CD4-positive, alpha-beta T cell treated with Interleukin-12 subunit alpha and Interleukin-12 subunit beta, for 1 hour (primary cell): Measurements from ENCODE around the gene PI4KA.
"Not testable (repeated sequence)": the region's sequence is repeated elsewhere in the genome, so short reads cannot be mapped to it uniquely, and the experiment has no call there.

Source experiments
- DNase-seq: peaks from one replicate; pipeline ENCODE4 v3.0.0-alpha.2; 2020

PI4KA gene

DNA sequence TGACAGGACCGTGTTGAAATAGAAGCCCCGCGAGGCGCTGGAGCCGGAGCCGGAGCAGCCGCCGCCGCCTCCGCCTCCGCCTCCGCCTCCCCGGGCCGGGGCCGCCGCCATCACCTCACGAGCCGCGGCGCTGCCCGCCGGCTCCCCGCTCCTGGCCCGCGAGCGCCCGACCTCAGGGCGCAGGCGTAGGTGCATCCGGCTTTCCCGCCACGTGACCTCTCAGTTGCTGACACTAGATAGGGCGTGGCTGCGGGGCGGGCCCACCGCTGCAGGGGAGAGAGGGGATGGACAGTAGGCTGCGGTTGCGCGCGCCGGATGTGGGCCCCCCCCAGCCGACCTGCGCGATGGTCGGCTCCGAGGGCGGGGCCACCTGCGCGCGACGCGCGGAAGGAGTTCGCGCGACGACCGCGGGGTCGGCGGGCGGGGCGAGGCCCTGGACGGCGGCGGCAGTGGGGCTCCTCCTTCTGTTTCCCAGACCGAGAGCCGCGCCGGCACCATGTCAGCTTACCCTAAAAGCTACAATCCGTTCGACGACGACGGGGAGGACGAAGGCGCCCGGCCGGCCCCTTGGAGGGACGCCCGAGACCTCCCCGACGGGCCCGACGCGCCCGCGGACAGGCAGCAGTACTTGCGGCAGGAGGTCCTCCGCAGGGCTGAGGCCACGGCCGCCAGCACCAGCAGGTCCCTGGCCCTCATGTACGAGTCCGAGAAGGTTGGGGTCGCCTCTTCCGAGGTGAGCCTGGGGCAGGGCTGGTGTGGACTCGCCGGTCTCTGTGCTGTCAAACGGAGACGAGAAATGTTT lies at the start of gene PI4KA, which contains the start of gene SNAP29:
PI4KA (minus strand) TSS at position 197 of the 802 bp plus-strand sequence; CDS start at position 111, 86 bp downstream.
SNAP29 (plus strand) TSS at position 393 of the 802 bp plus-strand sequence; CDS start at position 497, 104 bp downstream.
- DNase-seq: peak; percentile 98

DNA sequence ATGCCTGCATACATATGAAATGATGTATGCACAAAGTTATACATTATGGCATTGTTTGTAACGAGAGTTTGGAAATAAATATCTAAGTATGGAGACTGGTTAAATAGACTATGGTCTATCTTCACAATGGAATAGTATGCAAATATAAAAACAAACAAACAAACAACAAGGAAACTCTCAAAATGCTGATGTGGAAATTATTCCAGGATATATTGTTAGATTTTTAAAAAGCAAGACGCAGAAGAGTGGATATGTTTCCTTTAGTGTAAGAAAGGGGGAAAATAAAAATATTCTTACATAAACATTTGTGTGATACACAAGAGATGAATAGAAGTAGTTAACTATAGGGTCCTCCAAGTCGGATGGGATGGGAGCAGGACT lies 47.8 kb upstream of the PI4KA start:
- no peak for DNase-seq

DNA sequence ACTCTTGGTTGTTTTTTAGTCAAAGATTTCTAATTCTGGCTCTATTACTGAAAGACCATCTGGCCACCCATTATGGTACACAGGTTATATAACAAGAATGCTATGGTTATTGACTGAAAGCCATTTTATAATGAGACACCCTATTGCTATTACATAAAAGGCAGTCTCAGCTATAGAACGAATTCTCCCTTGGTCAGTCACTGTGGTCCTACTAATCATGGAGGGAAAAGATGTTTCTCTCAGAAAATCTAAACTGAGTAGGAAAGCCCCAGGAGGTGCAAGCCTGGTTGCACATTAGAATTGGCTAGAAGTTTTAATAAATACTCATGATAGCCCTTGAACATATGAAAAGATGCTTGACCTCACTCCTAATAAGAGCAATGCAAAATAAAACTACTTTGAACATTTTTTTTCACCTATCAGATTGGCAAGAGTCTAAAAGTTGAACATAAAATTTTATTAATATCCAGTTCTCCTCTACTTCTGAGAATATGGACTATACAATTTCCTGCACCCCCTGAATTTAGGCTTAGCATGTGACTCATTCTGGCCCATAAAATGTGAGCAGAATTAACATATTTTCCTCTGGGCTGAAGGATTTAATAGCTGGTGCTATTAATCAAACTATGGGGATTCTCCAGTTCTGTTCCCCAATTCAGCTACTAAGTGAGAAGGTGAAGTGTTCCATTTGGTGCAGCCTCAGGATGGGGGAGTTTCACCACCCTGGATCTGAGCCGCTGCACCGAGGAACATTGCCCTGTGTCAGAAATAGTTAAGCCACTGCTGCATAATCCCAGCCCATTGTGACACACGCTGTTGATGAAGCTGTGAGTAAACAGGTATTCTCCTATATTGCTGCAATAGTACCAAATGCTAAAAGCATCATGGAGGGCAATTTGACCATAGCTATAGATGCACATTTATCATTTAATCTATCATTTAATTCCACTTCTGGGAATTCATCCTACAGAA lies 47.1 kb upstream of the PI4KA start:
- no peak for DNase-seq

DNA sequence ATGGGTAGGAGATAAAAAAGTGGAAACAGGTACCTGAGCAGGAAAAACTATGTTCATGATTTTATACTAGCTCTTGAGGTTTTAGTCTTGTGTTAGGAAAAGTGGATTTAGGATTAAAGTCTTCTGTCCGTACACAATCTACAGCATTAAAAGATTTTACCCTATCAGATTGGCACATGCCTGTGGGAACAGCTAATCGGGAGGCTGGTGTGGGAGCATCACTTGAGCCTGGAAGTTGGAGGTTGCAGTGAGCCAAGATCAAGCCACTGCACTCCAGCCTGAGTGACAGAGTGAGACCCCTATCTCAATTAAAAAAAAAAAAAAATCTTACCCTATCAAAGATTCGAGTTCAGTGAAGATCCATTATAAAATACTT lies 46.4 kb upstream of the PI4KA start:
- DNase-seq: no peak

DNA sequence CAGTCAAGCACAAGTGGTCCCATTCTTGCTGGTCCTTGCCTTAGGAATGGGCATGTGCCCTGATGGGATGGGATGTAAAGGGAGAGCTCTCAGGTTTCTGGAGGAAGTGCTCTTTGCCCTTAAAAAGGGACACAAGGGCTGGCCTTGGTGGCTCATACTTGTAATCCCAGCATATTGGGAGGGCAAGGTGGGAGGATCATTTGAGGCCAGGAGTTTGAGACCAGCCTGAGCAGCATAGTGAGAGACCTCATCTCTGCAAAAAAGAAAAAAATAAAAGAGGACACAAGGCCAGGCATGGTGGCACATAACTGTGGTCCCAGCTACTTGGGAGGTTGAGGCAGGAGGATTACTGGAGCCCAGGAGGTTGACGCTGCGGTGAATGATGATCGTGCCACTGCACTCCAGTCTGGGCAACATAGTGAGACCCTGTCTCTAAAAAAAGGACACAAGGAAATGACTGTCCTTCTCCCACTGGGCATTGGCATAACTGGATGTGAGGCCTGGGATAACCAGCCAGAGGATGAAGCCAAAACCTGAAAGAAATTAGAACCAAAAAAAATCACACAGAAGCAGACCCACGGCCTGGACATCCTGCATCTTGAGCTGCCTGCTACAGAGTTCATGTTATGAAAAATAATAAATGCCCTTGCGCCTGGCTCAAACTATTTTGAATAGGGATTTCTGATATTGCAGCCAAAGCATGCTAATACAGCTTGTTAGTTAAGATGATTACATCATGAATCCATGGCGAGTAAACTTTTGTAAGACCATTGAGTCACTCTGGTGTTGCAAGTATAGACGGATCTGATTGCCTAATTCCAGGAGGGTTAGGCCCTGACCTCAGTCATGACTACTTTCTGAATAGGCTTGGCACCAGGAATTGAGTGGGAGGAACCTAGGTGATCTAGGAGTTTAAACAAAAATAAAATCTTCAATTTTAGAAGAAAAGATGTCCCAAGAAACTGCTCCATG lies 45.7 kb upstream of the PI4KA start:
- no peak for DNase-seq

DNA sequence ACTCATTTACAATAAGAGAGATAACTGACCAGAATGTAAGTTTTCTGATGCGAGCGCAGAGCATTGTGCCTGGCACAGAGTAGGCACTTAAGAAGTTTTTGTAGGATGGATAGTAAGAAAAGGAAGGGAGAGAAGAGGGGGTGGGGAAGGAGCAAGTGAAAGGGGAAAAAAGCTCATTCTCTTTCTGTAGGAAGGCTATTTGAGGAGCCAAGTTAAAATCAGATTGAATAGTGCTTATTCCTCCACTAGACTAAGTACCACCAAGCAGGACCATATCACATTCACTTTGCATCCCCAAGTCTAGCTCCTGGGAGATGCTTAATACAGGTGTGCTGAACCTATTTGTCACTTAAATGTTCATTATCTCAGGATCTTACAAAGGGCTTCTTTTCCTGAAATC lies 44.5 kb upstream of the PI4KA start:
- no peak for DNase-seq

DNA sequence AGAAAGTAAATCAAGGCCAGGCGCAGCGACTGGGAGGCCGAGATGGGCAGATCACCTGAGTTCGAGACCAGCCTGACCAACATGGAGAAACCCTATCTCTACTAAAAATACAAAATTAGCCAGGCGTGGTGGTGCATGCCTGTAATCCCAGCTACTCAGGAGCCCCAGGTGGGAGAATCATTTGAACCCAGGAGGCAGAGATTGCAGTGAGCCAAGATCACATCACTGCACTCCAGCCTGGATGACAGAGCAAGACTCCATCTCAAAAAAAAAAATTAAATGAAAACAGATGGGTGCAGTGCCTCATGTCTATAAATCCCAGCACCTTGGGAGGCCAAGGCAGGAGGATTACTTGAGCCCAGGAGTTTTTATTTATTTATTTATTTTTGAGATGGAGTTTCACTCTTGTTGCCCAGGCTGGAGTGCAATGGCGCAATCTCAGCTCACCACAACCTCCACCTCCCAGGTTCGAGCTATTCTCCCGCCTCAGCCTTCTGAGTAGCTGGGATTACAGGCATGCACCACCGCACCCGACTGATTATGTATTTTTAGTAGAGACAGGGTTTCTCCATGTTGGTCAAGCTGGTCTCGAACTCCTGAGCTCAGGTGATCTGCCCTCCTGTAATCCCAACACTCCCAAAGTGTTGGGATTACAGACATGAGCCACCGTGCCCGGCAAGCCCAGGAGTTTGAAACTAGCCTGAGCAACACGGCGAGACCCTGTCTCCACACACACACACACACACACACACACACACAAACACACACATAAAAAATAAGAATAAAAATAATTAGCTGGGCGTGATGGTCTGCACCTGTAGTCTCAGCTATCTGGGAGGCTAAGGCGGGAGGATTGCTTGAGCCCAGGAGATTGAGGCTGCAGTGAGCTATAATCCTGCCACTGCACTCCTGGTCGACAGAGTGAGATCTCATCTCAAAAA lies 42.8 kb upstream of the PI4KA start:
- DNase-seq: not testable (repeated sequence)

DNA sequence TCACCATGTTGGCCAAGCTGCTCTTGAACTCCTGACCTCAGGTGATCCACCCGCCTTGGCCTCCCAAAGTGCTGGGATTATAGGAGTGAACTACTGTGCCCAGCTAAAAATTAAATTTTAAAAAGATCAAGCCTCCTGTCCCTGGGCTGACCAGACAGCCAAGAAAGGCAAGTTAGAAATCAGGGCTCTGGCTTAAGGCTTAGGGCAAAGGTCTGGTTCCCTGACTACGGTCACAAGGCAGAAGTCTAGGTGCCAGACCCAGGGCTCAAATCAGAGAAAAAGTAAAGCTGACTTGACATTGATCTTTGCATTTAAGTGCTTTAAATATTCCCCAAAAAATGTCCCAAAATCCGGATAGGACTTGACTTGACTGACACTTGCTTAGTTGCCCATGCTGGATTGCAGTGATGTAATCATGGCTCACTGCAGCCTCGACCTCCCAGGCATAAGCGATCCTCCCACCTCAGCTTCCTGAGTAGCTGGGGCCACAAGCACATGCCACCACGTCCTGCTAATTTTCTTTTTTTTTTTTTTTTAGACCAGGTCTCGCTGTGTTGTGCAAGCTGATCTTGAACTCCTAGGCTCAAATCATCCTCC lies 41.3 kb upstream of the PI4KA start:
- no peak for DNase-seq

DNA sequence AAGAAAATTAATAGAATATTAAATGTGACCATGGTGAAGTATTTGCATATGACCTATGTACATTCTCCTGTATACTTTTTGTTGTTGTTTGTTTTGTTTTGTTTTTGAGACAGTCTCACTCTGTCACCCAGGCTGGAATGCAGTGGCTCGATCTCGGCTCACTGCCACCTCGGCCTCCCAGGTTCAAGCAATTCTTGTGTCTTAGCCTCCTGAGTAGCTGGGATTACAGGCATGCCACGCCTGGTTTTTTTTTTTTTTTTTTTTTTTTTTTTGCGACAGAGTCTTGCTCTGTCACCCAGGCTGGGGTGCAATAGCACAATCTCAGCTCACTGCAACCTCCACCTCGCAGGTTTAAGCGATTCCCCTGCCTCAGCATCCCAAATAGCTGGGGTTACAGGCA lies 39.1 kb upstream of the PI4KA start:
- not testable (repeated sequence) for DNase-seq

DNA sequence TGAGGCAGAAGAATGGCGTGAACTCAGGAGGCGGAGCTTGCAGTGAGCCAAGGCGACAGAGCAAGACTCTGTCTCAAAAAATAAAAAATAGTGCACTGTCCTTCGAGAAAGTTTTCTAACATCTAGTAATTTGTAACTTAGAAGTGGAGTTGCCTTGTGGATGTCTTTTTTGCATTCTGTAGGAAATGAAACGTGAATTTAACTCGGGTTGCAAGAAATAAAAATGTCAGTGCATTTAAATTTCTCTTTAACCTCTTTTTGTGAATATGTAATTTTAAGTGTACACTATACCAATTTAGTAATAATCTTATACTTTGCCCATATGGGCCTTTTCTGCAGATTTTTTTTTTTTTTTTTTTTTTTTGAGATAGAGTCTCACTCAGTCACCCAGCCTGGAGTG lies 32.4 kb upstream of the PI4KA start:
- no peak for DNase-seq

DNA sequence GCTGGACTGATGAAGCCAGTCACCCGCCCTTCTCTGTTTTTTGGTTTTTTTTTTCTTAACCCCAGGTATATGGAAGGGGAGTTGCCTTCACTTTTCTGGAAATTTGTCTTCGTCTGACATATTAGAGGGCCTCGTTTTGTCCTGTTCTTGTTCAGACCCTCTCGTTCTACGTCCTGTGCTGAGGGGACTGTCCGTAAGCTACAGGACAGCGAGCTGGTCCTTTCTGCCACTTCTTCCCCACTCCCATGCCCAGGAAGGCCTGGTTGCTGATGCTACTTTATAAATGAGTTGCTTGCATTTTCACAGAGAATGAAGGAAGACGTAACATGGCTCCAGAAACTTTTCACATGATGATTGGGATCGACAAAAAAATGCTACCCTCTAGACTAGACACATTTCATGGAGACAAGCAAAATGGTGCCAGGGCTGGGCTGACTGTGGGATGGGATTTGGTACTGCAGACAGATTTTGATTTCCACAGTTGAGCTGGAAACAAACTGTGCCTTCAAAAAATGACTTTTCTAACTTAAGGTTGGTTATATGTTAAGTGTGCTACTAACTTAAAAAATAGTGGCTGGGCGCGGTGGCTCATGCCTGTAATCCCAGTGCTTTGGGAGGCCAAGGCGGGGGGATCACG lies 31.4 kb upstream of the PI4KA start:
- DNase-seq: no peak

DNA sequence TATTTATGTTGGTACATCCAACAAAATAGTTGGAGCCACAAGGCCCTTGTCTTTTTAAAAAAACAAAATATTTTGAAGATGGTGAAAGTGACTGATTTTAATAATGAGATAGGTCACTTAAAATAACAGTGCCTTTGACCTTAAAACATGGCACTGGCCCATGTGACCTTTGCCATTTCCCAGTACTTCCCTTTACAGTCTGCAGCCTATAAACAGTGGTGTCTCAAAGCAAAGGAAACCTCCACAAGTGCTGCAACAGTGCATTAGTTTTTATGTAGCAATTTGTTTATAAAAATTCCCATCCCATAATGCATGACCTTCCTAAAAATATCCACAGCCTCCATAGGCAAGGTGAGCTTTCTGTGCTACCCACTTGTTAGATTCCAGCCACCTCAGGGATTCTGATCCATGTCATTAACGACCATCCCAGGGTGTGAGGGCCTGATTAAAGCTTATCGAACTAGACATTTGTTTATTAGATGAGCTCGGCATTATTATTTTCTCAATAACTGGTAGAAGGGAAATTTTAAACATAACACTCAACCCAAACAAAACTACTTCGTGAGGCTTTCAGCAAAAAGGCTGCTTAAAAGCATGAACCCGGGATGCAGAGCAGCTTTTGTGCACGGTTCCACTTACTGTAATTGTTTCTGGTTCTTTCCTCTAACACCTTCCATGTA lies 30.6 kb upstream of the PI4KA start:
- no peak for DNase-seq

DNA sequence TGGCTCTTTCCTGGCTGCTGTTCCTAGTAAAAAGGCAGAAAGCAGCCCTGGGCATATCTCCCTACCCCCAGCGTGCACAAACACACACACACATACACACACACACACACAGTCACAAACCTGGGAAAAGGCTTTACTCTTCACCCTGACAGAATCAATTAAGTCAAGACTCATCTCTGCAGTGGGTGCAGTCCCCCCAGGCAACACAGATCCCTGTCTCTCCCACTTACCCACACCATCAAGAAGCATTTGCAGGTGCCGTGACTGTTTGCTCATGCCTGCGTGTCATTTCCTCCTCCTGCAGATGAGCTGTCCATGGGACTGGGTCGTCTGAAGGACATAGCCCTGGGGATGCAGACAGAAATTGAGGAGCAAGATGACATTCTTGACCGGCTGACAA lies 28.8 kb upstream of the PI4KA start:
- DNase-seq: no peak

DNA sequence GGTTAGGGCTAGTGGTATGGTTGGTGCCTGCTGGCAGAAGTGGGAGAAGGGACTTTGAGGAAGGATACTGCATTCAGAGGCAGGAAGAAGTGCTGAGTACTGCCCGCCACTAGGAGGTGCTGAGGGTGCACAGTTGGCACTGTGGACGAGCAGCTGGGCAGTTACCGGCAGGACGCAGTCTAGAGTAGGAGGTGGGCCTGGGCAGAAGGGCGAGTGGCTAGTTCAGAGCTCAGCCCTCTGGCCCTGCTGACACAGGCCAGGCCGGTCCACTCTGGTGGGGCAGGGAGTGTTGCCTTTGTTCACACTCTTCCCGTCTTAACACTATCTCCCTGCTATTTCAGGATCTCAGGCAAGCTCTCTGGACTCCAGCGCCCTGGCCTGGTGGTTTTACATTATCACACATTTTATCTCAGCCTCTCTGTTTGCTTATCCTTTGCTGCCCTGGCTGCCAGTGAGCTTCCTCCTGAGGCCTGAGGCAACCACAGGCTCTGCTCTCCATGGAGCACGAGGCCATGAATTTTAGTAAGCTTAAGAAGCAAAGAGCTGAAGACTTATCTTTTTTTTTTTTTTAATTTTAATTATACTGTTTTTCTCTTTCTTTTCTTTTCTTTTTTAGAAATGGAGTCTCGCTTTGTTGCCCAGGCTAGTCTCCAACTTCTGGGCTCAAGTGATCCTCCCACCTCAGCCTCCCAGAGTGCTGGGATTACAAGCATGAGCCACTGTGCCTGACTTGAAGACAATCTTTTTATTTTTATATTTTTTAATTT lies 27.1 kb upstream of the PI4KA start:
- DNase-seq: peak; percentile 42

DNA sequence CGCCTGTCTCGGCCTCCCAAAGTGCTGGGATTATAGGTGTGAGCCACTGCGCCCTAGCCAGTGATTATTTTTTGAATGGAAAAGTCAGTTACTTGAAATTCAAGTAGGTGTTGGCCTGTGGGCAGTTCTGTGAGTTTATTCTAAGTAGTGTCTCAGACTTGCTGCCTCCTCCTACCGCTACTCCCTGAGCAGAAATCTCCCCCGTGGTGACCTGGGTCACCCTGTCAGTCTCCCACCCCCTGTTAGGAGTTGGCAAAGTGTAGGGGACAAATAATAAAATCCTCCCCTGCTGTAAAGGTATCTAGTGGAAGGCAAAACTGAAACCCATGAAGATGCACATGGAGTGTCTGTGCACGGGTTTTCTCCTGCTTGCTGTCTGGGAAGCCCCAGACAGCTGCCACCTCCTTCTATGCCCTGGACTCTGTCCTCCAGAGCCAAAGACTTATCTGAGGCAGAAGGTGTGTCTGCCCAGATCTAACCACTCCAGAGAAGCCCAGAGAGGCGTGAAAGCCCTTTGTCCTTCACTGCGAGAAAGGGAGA lies 26.5 kb upstream of the PI4KA start:
- no peak for DNase-seq

DNA sequence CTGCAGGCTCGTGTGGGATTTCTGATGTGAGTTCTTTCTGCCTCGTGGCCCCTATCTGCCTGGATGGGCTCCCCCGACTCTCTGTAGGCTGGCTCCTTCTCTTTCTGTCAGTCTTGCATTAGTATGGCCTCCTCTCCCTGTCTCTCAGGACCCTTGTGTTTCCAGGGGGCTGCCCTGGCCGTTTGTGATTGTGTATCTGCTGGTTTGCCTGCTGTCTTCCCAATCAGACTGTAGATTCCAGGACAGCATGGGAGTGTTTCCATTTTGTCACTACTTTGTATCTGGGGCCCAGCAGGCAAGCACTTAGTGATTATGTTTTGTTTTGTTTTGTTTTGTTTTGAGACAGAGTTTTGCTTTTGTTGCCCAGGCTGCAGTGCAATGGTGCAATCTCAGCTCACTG lies 25.8 kb upstream of the PI4KA start:
- DNase-seq: no peak

DNA sequence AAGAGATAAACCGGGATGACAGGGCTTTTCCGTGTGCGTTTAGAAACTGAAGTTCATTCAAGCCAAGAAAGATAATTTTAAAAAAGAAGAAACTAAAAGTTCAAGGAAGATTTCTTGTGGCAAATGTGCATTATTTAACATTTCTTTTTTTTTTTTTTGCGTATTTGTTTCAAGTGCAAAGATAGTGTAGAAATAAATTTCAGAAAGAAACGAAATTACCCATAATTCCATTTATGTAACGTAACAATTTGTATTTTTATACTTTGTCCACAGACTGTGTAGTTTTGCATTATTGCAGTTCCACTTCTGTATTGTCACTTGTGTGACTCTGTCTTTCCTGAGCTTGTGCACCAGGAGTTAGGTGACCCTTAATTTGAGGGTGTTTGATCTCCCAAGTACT lies 24.2 kb upstream of the PI4KA start:
- DNase-seq: no peak
